Central memory CD8-positive, alpha-beta T cell (primary cell): Measurements from ENCODE around the gene BSND.
"Not testable (repeated sequence)": the region's sequence is repeated elsewhere in the genome, so short reads cannot be mapped to it uniquely, and the experiment has no call there.

ENCODE experiments used
- ATAC-seq: fragments of 150-1000 bp; cut with Tn5 transposase; replicated peaks from 2 replicates; pipeline ENCODE4 v1.10.0; 2022; ENCODE audit warnings: mild to moderate bottlenecking, moderate FRiP score, moderate number of reproducible peaks; ENCODE audit not compliant: poor library complexity, severe bottlenecking; ENCODE audit errors: extremely low read depth
- DNase-seq, 2 donors: peaks; one replicate each; pipeline ENCODE4 v3.0.0; 2021; ENCODE audit warnings: low spot score in 2 of 2
- H3K27ac Mint-ChIP-seq: one replicate; pipeline ENCODE4 v1.8.0; 2022; ENCODE audit warnings: low read depth, mild to moderate bottlenecking, moderate library complexity, mixed read lengths
- H3K27me3 Mint-ChIP-seq: one replicate; pipeline ENCODE4 v1.8.0; 2022; ENCODE audit warnings: mixed read lengths
- H3K36me3 Mint-ChIP-seq: one replicate; pipeline ENCODE4 v1.8.0; 2022; ENCODE audit warnings: mild to moderate bottlenecking, moderate library complexity, mixed read lengths; ENCODE audit not compliant: insufficient read depth
- H3K4me1 Mint-ChIP-seq: one replicate; pipeline ENCODE4 v1.8.0; 2022; ENCODE audit warnings: mixed read lengths
- H3K4me3 Mint-ChIP-seq: one replicate; pipeline ENCODE4 v1.8.0; 2022; ENCODE audit warnings: mild to moderate bottlenecking, moderate library complexity, mixed read lengths
- H3K9me3 Mint-ChIP-seq: one replicate; pipeline ENCODE4 v1.8.0; 2022; ENCODE audit warnings: mixed read lengths

The BSND gene

GRCh38 chr1:55021942-55022546 lies 23.3 kb downstream of the BSND start:
- H3K27ac Mint-ChIP-seq = no peak overlapping the region

GRCh38 chr1:55024163-55024562 lies 25.4 kb downstream of the BSND start:
- not testable (repeated sequence) for H3K4me1 Mint-ChIP-seq, H3K27ac Mint-ChIP-seq, H3K9me3 Mint-ChIP-seq, H3K36me3 Mint-ChIP-seq, DNase-seq, H3K4me3 Mint-ChIP-seq, ATAC-seq
- H3K27me3 Mint-ChIP-seq = peaks cover 35% of the 10 kb centered on the region

More at GRCh38 chr1:55021942-55022546, 23.3 kb downstream of the BSND start:
- peak; percentile 31 to 42 for DNase-seq
- Mint-ChIP-seq H3K4me3 (no peak overlapping the region), H3K9me3 (no peaks in the 10 kb centered on the region), H3K36me3 (no peaks in the 10 kb centered on the region), H3K4me1 (peaks cover 6% of the 10 kb centered on the region), H3K27me3 (peaks cover 44% of the 10 kb centered on the region)
- peak; percentile 78 for ATAC-seq

- H3K9me3 Mint-ChIP-seq, ATAC-seq, H3K27ac Mint-ChIP-seq, H3K36me3 Mint-ChIP-seq, H3K4me1 Mint-ChIP-seq, DNase-seq, H3K4me3 Mint-ChIP-seq: not testable (repeated sequence)
- peaks cover 43% of the 10 kb centered on the region for H3K27me3 Mint-ChIP-seq
Observed at GRCh38 chr1:55026682-55027081, 27.9 kb downstream of the BSND start.

- H3K27me3 Mint-ChIP-seq = peaks cover 68% of the 10 kb centered on the region
- H3K4me3 Mint-ChIP-seq, H3K27ac Mint-ChIP-seq, H3K9me3 Mint-ChIP-seq, ATAC-seq, H3K36me3 Mint-ChIP-seq, DNase-seq, H3K4me1 Mint-ChIP-seq: not testable (repeated sequence)
Observed at GRCh38 chr1:55031098-55031497, 32.4 kb downstream of the BSND start.

DNA sequence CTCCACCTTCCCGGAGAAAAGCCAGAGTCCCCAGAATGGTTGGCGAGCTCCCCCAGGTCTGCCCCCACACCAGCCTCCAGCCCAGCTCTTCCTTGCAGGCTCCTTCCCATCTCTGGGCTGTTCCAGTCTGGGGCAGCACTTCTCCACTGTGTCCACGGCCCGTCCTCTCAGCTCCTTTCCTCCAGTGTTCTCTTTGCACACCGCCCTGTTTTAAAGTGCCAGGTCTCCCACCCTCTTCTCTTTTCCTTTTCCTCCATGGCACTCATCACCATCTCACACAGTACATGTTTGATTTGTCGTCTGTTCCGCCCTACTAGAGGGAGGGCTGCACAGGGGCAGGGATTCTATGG lies 34.5 kb downstream of the BSND start:
- no peaks in the 10 kb centered on the region for H3K36me3 Mint-ChIP-seq
- no peak overlapping the region for H3K27ac Mint-ChIP-seq
- H3K4me1 Mint-ChIP-seq = no peaks in the 10 kb centered on the region
- peaks cover 90% of the 10 kb centered on the region for H3K27me3 Mint-ChIP-seq
- H3K9me3 Mint-ChIP-seq = no peaks in the 10 kb centered on the region
- H3K4me3 Mint-ChIP-seq = no peak overlapping the region
- no peak for ATAC-seq
- no peak for DNase-seq

GRCh38 chr1:55034476-55035133 lies 35.9 kb downstream of the BSND start:
- Mint-ChIP-seq H3K4me3 (no peak overlapping the region), H3K9me3 (no peaks in the 10 kb centered on the region), H3K36me3 (no peaks in the 10 kb centered on the region), H3K27ac (no peak overlapping the region), H3K4me1 (no peaks in the 10 kb centered on the region), H3K27me3 (peaks cover 95% of the 10 kb centered on the region)
- DNase-seq = no peak
- no peak for ATAC-seq

DNA sequence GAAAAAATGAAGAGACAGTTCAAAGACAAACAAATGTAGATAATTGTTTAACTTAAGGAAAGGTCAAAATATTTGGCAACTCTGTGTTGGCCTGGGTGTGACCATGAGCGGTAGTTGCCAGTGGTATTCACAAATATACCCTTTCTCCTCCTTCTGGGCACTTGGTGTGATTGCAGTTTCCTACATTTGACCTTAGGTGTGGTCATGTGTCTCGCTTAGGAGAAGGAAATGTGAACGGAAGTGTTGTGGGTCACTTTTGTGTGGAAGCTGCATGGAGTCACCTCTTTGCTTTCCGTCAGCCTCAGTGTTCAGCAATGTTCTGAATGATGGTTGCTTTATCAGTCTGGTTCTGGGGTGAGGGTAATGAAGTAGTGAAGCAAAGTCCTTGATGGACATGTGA lies 37.2 kb downstream of the BSND start:
- DNase-seq (no peak), ATAC-seq (no peak)
- H3K9me3 Mint-ChIP-seq = no peaks in the 10 kb centered on the region
- H3K4me3 Mint-ChIP-seq = no peak overlapping the region
- no peaks in the 10 kb centered on the region for H3K36me3 Mint-ChIP-seq
- H3K27ac Mint-ChIP-seq = no peak overlapping the region
- no peaks in the 10 kb centered on the region for H3K4me1 Mint-ChIP-seq
- H3K27me3 Mint-ChIP-seq = peaks cover 95% of the 10 kb centered on the region

DNA sequence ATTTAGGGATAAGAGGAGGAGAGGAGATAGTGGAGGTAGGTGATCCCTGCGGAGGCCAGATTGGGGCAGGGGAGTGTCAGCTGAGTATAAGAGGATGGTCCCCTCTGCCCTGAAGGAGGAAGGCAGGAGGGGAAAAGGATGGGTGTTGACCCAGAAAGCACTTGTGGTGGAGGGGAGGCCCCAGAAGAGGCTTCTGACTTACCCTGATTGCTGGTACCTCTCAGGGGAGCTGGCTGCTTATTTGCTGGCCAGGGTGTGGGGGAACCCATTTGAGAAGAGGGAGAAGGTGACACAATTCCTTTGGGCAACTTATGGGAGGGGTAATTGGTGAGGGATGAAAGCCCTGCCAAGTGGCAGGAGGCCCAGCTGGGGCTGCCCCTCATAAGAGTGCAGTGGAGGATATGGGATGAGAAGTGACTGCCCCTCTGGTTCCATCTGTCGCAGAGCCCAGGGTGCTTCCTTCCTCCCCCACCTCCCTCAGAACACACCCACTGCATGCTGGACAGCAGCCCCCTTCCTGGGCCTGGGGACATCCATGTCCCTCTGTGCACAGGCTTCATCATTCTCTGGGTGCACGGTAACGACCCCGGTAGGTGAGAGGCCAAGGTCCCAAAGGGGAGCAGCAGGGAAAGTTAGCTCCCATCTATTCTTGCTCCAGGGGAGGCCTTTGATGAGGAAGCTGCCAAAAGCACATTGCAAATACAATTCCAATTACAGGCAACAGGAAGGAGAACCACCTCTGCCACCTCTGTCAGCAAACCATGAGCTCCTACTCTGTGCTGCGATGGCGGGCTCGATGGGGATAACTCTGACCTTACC lies 39.2 kb downstream of the BSND start:
- DNase-seq (no peak), ATAC-seq (no peak)
- Mint-ChIP-seq H3K27me3 (peaks cover 96% of the 10 kb centered on the region), H3K36me3 (no peaks in the 10 kb centered on the region), H3K9me3 (no peaks in the 10 kb centered on the region), H3K27ac (no peak overlapping the region), H3K4me1 (no peaks in the 10 kb centered on the region), H3K4me3 (no peak overlapping the region)

DNA sequence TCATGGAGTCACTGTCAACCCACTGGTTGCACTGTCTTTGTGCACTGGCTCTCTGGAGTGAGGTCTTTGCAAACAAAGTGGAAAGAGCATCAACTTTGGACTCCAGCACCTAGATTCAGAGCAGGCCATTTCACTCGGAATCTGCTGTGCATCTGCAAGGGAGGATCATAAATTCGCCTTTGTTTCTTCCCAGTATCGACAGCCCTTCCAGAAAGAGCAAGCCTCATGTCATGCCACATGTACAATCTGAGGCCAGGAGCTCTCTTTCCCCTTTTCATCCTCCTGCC lies 39.8 kb downstream of the BSND start:
- Mint-ChIP-seq H3K27me3 (peaks cover 90% of the 10 kb centered on the region), H3K36me3 (no peaks in the 10 kb centered on the region), H3K9me3 (no peaks in the 10 kb centered on the region), H3K4me3 (no peak overlapping the region), H3K27ac (no peak overlapping the region), H3K4me1 (no peaks in the 10 kb centered on the region)
- no peak for DNase-seq
- no peak for ATAC-seq

GRCh38 chr1:55038974-55039341 lies 40.2 kb downstream of the BSND start:
- ATAC-seq = no peak
- Mint-ChIP-seq H3K9me3 (no peaks in the 10 kb centered on the region), H3K4me1 (no peaks in the 10 kb centered on the region), H3K27me3 (peaks cover 86% of the 10 kb centered on the region), H3K36me3 (no peaks in the 10 kb centered on the region), H3K4me3 (no peak overlapping the region), H3K27ac (no peak overlapping the region)
- no peak for DNase-seq

GRCh38 chr1:55039342-55040082 lies 40.8 kb downstream of the BSND start, which contains the start of gene PCSK9:
TSS of gene PCSK9 (plus strand) at chr1:55039548. CDS start at chr1:55039838, 290 bp downstream.
- Mint-ChIP-seq H3K9me3 (no peaks in the 10 kb centered on the region), H3K36me3 (no peaks in the 10 kb centered on the region), H3K27ac (no peak within 1 kb of the TSS), H3K4me3 (no peak within 1 kb of the TSS), H3K4me1 (no peaks in the 10 kb centered on the region), H3K27me3 (peaks cover 80% of the 10 kb centered on the region)
- DNase-seq (no peak), ATAC-seq (no peak)

- H3K4me3 Mint-ChIP-seq = no peak overlapping the region
- DNase-seq = no peak
- peaks cover 72% of the 10 kb centered on the region for H3K27me3 Mint-ChIP-seq
- H3K36me3 Mint-ChIP-seq = no peaks in the 10 kb centered on the region
- no peak overlapping the region for H3K27ac Mint-ChIP-seq
- no peaks in the 10 kb centered on the region for H3K9me3 Mint-ChIP-seq
- no peak for ATAC-seq
- no peaks in the 10 kb centered on the region for H3K4me1 Mint-ChIP-seq
Observed at GRCh38 chr1:55040083-55040932, 41.6 kb downstream of the BSND start.
